Neuronal stem cell (in vitro differentiated cells): ENCODE data around the gene COMTD1.
"Not testable (repeated sequence)": the region's sequence is repeated elsewhere in the genome, so short reads cannot be mapped to it uniquely, and the experiment has no call there.

ENCODE experiments used
- DNase-seq: peaks from one replicate; pipeline ENCODE4 v3.0.0-alpha.2; 2013; ENCODE audit warnings: low spot score
- H2AFZ ChIP-seq: one replicate; pipeline ENCODE4 v1.6.1; 2013; ENCODE audit warnings: mild to moderate bottlenecking, low read length, inconsistent platforms
- H2AK5ac ChIP-seq: 2 replicates; pipeline ENCODE4 v1.6.1; 2013; ENCODE audit warnings: low read depth, mild to moderate bottlenecking, inconsistent platforms, low read length, moderate library complexity, mixed read lengths
- H2BK120ac ChIP-seq: 2 replicates; pipeline ENCODE4 v1.6.1; 2013; ENCODE audit warnings: low read depth, mild to moderate bottlenecking, inconsistent platforms, low read length, moderate library complexity, mixed read lengths
- H2BK12ac ChIP-seq: one replicate; pipeline ENCODE4 v1.6.1; 2013; ENCODE audit warnings: low read length, inconsistent platforms
- H2BK15ac ChIP-seq: 2 replicates; pipeline ENCODE4 v1.6.1; 2013; ENCODE audit warnings: mild to moderate bottlenecking, low read length, inconsistent platforms, mixed read lengths
- H2BK5ac ChIP-seq: one replicate; pipeline ENCODE4 v1.6.1; 2013; ENCODE audit warnings: inconsistent platforms, mild to moderate bottlenecking, low read length, moderate library complexity
- H3K14ac ChIP-seq: one replicate; pipeline ENCODE4 v1.6.1; 2013; ENCODE audit warnings: low read length, inconsistent platforms
- H3K18ac ChIP-seq: 2 replicates; pipeline ENCODE4 v1.6.1; 2013; ENCODE audit warnings: low read length, inconsistent platforms
- H3K23ac ChIP-seq: 2 replicates; pipeline ENCODE4 v1.6.1; 2013; ENCODE audit warnings: low read depth, mild to moderate bottlenecking, mixed read lengths, low read length, inconsistent platforms; ENCODE audit not compliant: poor library complexity
- H3K27ac ChIP-seq: replicated peaks from 3 replicates; pipeline ENCODE4 v1.5.1; 2013; ENCODE audit warnings: low read length, inconsistent platforms
- H3K27me3 ChIP-seq, 3 experiments: 2 replicates each; pipeline ENCODE4 v1.6.1; 2013; ENCODE audit warnings: low read length in 3 of 3, mild to moderate bottlenecking in 2 of 3, inconsistent platforms in 1 of 3, low read depth in 1 of 3, mixed read lengths in 1 of 3, moderate library complexity in 1 of 3; ENCODE audit not compliant: control insufficient read depth in 3 of 3, insufficient read depth in 3 of 3
- H3K36me3 ChIP-seq, 2 donors: replicated peaks in 1 of 2; 2 replicates each; pipeline ENCODE4 v1.6.1; 2013; ENCODE audit warnings: low read length in 2 of 2; ENCODE audit not compliant: control insufficient read depth in 2 of 2, insufficient read depth in 2 of 2
- H3K4ac ChIP-seq: 2 replicates; pipeline ENCODE4 v1.6.1; 2013; ENCODE audit warnings: inconsistent platforms, mild to moderate bottlenecking, low read length, moderate library complexity
- H3K4me1 ChIP-seq, 2 donors: 1 replicate in 1 of 2; 2 replicates in 1 of 2; pipeline ENCODE4 v1.6.1; 2013; ENCODE audit warnings: low read length in 2 of 2, low read depth in 1 of 2; ENCODE audit not compliant: control insufficient read depth in 2 of 2, insufficient read depth in 1 of 2
- H3K4me2 ChIP-seq: one replicate; pipeline ENCODE4 v1.6.1; 2013; ENCODE audit warnings: mild to moderate bottlenecking, low read length, inconsistent platforms; ENCODE audit not compliant: insufficient read depth, poor library complexity, severe bottlenecking
- H3K4me3 ChIP-seq, 2 donors: 2 replicates each; pipeline ENCODE4 v1.5.1; 2013; ENCODE audit warnings: low read length in 2 of 2, mild to moderate bottlenecking in 2 of 2, inconsistent platforms in 1 of 2, moderate library complexity in 1 of 2
- H3K79me1 ChIP-seq: one replicate; pipeline ENCODE4 v1.6.1; 2013; ENCODE audit warnings: low read depth, mild to moderate bottlenecking, inconsistent platforms, low read length, moderate library complexity
- H3K9ac ChIP-seq: one replicate; pipeline ENCODE4 v1.6.1; 2013; ENCODE audit warnings: mild to moderate bottlenecking, low read depth, low read length, inconsistent platforms; ENCODE audit not compliant: poor library complexity
- H3K9me3 ChIP-seq, 2 donors: replicated peaks in 1 of 2; 2 replicates each; pipeline versions ENCODE3 to v1.6.1; 2013; ENCODE audit warnings: low read length in 2 of 2, mild to moderate bottlenecking in 2 of 2, inconsistent platforms in 1 of 2, low read depth in 1 of 2, mixed read lengths in 1 of 2, moderate library complexity in 1 of 2; ENCODE audit not compliant: control insufficient read depth in 2 of 2, insufficient read depth in 1 of 2
- H4K8ac ChIP-seq: one replicate; pipeline ENCODE4 v1.6.1; 2013; ENCODE audit warnings: low read depth, mild to moderate bottlenecking, inconsistent platforms, low read length, moderate library complexity
- H4K91ac ChIP-seq: one replicate; pipeline ENCODE4 v1.6.1; 2013; ENCODE audit warnings: low read length, low read depth, mild to moderate bottlenecking, inconsistent platforms; ENCODE audit not compliant: poor library complexity
- WGBS, 2 donors: extraction: QIAGEN DNeasy Blood & Tissue Kit; methylation state at CpG; one replicate each; pipeline ENCODE4 v1.1.7; 2013; ENCODE audit warnings: missing lambda C conversion rate in 2 of 2, mixed read lengths in 1 of 2; ENCODE audit not compliant: insufficient read length in 2 of 2, insufficient replicate concordance in 1 of 2; ENCODE audit errors: extremely low coverage in 2 of 2; 5-methylcytosine and 5-hydroxymethylcytosine counted together

Gene COMTD1

GRCh38 chr10:75197066-75197465 lies 38.7 kb downstream of the COMTD1 start:
- H2BK120ac ChIP-seq = no peak overlapping the region
- no peak overlapping the region for H3K14ac ChIP-seq
- WGBS, 2 donors = no CpG with 5 or more reads among the region's 3 CpGs
- no peak overlapping the region for H2BK12ac ChIP-seq
- H4K91ac ChIP-seq = no peak overlapping the region
- H3K27me3 ChIP-seq = no peaks in the 10 kb centered on the region
- no peak overlapping the region for H4K8ac ChIP-seq
- H3K18ac ChIP-seq = no peak overlapping the region
- no peak overlapping the region for H2BK15ac ChIP-seq
- H3K4me1 ChIP-seq = peaks cover 0 to 5% of the 10 kb centered on the region in 2 donors
- no peak overlapping the region for H2AFZ ChIP-seq
- no peaks in the 10 kb centered on the region for H3K36me3 ChIP-seq
- H3K23ac ChIP-seq = no peak overlapping the region
- no peak overlapping the region for H2AK5ac ChIP-seq
- no peaks in the 10 kb centered on the region for H3K9me3 ChIP-seq
- H3K4me2 ChIP-seq = no peak overlapping the region
- no peak overlapping the region for H3K4me3 ChIP-seq
- DNase-seq = no peak
- H3K79me1 ChIP-seq = no peaks in the 10 kb centered on the region
- no peak overlapping the region for H3K9ac ChIP-seq
- H3K4ac ChIP-seq = no peak overlapping the region
- no peak overlapping the region for H2BK5ac ChIP-seq
- H3K27ac ChIP-seq = no peak overlapping the region

- H3K18ac ChIP-seq = no peak overlapping the region
- H3K14ac ChIP-seq = no peak overlapping the region
- no peak overlapping the region for H2BK15ac ChIP-seq
- no peaks in the 10 kb centered on the region for H3K36me3 ChIP-seq
- H3K9ac ChIP-seq = no peak overlapping the region
- H2BK5ac ChIP-seq = no peak overlapping the region
- no peak overlapping the region for H2AFZ ChIP-seq
- H3K27me3 ChIP-seq = no peaks in the 10 kb centered on the region
- no peak overlapping the region for H2AK5ac ChIP-seq
- no peak overlapping the region for H3K4ac ChIP-seq
- H3K4me2 ChIP-seq = no peak overlapping the region
- no peak overlapping the region for H3K23ac ChIP-seq
- H3K79me1 ChIP-seq = no peaks in the 10 kb centered on the region
- no peak overlapping the region for H3K27ac ChIP-seq
- no peak overlapping the region for H4K91ac ChIP-seq
- H4K8ac ChIP-seq = no peak overlapping the region
- no peaks in the 10 kb centered on the region for H3K9me3 ChIP-seq
- H3K4me1 ChIP-seq = peaks cover 0 to 5% of the 10 kb centered on the region in 2 donors
- no peak overlapping the region for H2BK12ac ChIP-seq
- no CpG with 5 or more reads among the region's 6 CpGs for WGBS, 2 donors
- no peak overlapping the region for H2BK120ac ChIP-seq
- no peak overlapping the region for H3K4me3 ChIP-seq
- no peak for DNase-seq
These were observed 40.6 kb downstream of the COMTD1 start for GRCh38 chr10:75195035-75195763.

- not testable (repeated sequence) for H3K27ac ChIP-seq, H3K27me3 ChIP-seq, H2BK12ac ChIP-seq
These were observed 41.1 kb downstream of the COMTD1 start for GRCh38 chr10:75194625-75195024.

GRCh38 chr10:75191821-75192568 lies 43.8 kb downstream of the COMTD1 start:
- H2BK12ac ChIP-seq = no peak overlapping the region
- no peak overlapping the region for H2BK5ac ChIP-seq
- H4K8ac ChIP-seq = no peak overlapping the region
- no peak overlapping the region for H3K18ac ChIP-seq
- no peak overlapping the region for H2AK5ac ChIP-seq
- no peak overlapping the region for H2BK120ac ChIP-seq
- no peak overlapping the region for H3K4me3 ChIP-seq
- no peaks in the 10 kb centered on the region for H3K27me3 ChIP-seq
- no peak overlapping the region for H4K91ac ChIP-seq
- H3K14ac ChIP-seq = no peak overlapping the region
- H3K27ac ChIP-seq = no peak overlapping the region
- no peak overlapping the region for H3K4me2 ChIP-seq
- WGBS, 2 donors = no CpG with 5 or more reads among the region's 10 CpGs
- H3K4ac ChIP-seq = no peak overlapping the region
- H3K23ac ChIP-seq = no peak overlapping the region
- H2BK15ac ChIP-seq = no peak overlapping the region
- peaks cover 0 to 2% of the 10 kb centered on the region in 2 donors for H3K4me1 ChIP-seq
- no peak overlapping the region for H2AFZ ChIP-seq
- no peaks in the 10 kb centered on the region for H3K9me3 ChIP-seq
- no peak for DNase-seq
- no peaks in the 10 kb centered on the region for H3K79me1 ChIP-seq
- H3K36me3 ChIP-seq = no peaks in the 10 kb centered on the region
- H3K9ac ChIP-seq = no peak overlapping the region

More at GRCh38 chr10:75194625-75195024, 41.1 kb downstream of the COMTD1 start:
- H3K9me3 ChIP-seq, DNase-seq, H3K23ac ChIP-seq, H3K18ac ChIP-seq, H3K4me3 ChIP-seq, H3K4ac ChIP-seq, H3K4me2 ChIP-seq, H4K8ac ChIP-seq, H2BK5ac ChIP-seq, H3K36me3 ChIP-seq, H3K79me1 ChIP-seq, H2AFZ ChIP-seq, H3K4me1 ChIP-seq, H2BK120ac ChIP-seq, H3K14ac ChIP-seq, H3K9ac ChIP-seq, H4K91ac ChIP-seq, H2BK15ac ChIP-seq, H2AK5ac ChIP-seq: not testable (repeated sequence)
- no CpG with 5 or more reads among the region's 4 CpGs for WGBS, 2 donors
